ENCODE measurements around the gene RFC3. TPM values are rescaled to one million over a fixed set of nuclear protein-coding genes. Genes with fewer than 3 reads are reported as not detected.
A peak's percentile ranks its signal among the peaks of the same experiment; 100 is the strongest.

RFC3 gene
- total and polyA plus RNA-seq, 2 of the 13 experiments (the other 11 are each of a cell fraction or from before 2014, with no cell fraction given), result 16.0 to 55.7 TPM

GRCh38 chr13:33817901-33818706 lies at the start of gene RFC3 (continued):
- TF ChIP-seq HBP1 (CRISPR knock-in tag; IDR thresholded peaks at IDR 0.05; ENCODE audit: low read depth) (peak; percentile 98), RFXANK (CRISPR knock-in tag; IDR thresholded peaks at IDR 0.05) (no peak), ATAD3A (CRISPR knock-in tag; IDR thresholded peaks at IDR 0.05) (no peak), SP4 (CRISPR knock-in tag; IDR thresholded peaks at IDR 0.05) (peak; percentile 51; the same call in 1 of the 2 replicates), AHDC1 (CRISPR knock-in tag; IDR thresholded peaks at IDR 0.05; ENCODE audit: borderline replicate concordance) (peak; percentile 31; the same call in 1 of the 2 replicates), ZNF30 (CRISPR knock-in tag; IDR thresholded peaks at IDR 0.05) (no peak), STAT5B (CRISPR knock-in tag; IDR thresholded peaks at IDR 0.05) (no peak), MED8 (CRISPR knock-in tag; IDR thresholded peaks at IDR 0.05; ENCODE audit: insufficient replicate concordance) (peak; percentile 64), ARID3A (IDR thresholded peaks at IDR 0.05; ENCODE audit: low read depth, low read length) (0 out of 2 replicates have a peak, but pooled peaks have one; percentile 29), NFKBIZ (CRISPR knock-in tag; IDR thresholded peaks at IDR 0.05) (peak; percentile 59), ZNF557 (CRISPR knock-in tag; IDR thresholded peaks at IDR 0.05) (no peak), ZNF17 (CRISPR knock-in tag; IDR thresholded peaks at IDR 0.05) (no peak), ZNF782 (CRISPR knock-in tag; IDR thresholded peaks at IDR 0.05; ENCODE audit: borderline replicate concordance) (no peak), ZNF512 (CRISPR knock-in tag; IDR thresholded peaks at IDR 0.05) (no peak), FOXC1 (CRISPR knock-in tag; IDR thresholded peaks at IDR 0.05; ENCODE audit: borderline replicate concordance) (no peak; the same call in 1 of the 2 replicates), ZNF703 (CRISPR knock-in tag; IDR thresholded peaks at IDR 0.05; ENCODE audit: borderline replicate concordance) (no peak; the same call in 1 of the 2 replicates)
